ENCODE results near the gene TGFBR2. TPM values are rescaled to one million over a fixed set of nuclear protein-coding genes. Genes with fewer than 3 reads are reported as not detected.
A peak's percentile ranks its signal among the peaks of the same experiment; 100 is the strongest.

Gene TGFBR2
- total and polyA plus RNA-seq, 5 donors from 2014 or later, result 35.8 to 92.6 (median 57.4) TPM

DNA sequence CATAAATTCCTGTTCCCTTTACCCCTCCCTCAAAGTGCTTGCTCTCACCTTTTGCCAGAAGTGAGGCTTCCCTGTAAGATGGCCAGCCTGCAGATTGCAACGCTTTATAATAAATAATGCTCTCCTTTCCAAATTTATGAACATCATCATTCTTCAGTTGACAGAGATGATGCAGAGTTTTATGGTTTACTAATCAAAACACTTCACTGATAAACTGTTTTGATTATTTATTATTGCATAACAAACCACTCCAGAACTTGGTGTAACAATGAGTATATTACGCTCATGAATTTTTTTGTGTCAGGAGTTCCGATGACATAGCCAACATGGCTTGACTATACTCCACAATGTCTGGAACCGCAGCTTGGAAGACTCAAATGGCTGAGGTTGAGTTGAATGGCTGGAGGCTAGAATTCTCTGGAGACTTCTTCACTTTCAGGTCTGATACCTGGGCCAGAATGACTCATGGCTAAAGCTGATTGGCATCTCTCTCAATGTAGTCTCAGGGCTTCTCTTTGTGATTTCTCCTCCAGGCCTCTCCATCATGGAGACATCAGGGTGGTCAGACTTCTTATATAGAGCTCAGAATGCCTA is 27.3 kb upstream of the TGFBR2 start:
- peaks cover 0 to 1% (median 0%) of the 10 kb centered on the region in 7 donors for H3K9me3 Mint-ChIP-seq
- no peak overlapping the region for H3K4me3 Mint-ChIP-seq
- H3K36me3 Mint-ChIP-seq, result no peaks in the 10 kb centered on the region
- Histone ChIP-seq H3K4me1 (ENCODE audit: control insufficient read depth, insufficient read depth, low read length, poor library complexity, severe bottlenecking) (no peaks in the 10 kb centered on the region), H3K36me3 (ENCODE audit: control insufficient read depth, insufficient read depth, low read length) (no peaks in the 10 kb centered on the region), H3K27me3 (ENCODE audit: control insufficient read depth, insufficient read depth, low read length) (no peaks in the 10 kb centered on the region), H3K27ac (ENCODE audit: insufficient read depth, low read length, poor library complexity, severe bottlenecking) (no peak overlapping the region), H3K9me3 (ENCODE audit: control insufficient read depth in 2 of 2, low read length in 2 of 2) (no peaks in the 10 kb centered on the region), H3K4me3 (ENCODE audit: low read depth, low read length) (no peak overlapping the region)
- no peak for ATAC-seq (ENCODE audit: low read depth in 2 of 2)
- peaks cover 0 to 6% (median under 1%) of the 10 kb centered on the region in 4 donors for H3K4me1 Mint-ChIP-seq
- DNase-seq, result no peak
- peak overlapping the region in 2 of 3 donors; percentile 38 to 78 for H3K27ac Mint-ChIP-seq
- H3K27me3 Mint-ChIP-seq, result peaks cover 5% of the 10 kb centered on the region

DNA sequence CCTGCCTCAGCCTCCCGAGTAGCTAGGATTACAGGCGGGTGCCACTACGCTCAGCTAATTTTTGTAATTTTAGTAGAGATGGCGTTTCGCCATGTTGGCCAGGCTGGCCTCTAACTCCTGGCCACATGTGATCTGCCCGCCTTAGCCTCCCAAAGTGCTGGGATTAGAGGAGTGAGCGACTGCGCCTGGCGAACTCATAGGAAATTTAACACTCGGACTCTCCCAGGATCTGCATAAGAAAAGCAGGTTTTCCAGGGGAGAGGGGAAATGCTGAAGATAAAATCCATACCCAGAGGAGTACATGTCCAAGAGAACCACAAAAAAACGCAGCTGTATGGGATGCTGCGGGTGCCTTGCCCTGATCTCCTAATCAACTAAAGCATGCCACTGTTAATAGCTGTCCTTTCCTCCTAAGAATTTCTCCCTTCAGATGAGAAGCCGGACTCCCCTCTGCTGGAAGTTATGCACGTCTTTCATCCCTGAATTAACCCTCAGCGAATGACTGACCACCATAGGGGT is 25.3 kb upstream of the TGFBR2 start:
- Histone ChIP-seq H3K27ac (ENCODE audit: insufficient read depth, low read length, poor library complexity, severe bottlenecking) (no peak overlapping the region), H3K27me3 (ENCODE audit: control insufficient read depth, insufficient read depth, low read length) (no peaks in the 10 kb centered on the region), H3K4me1 (ENCODE audit: control insufficient read depth, insufficient read depth, low read length, poor library complexity, severe bottlenecking) (no peaks in the 10 kb centered on the region), H3K36me3 (ENCODE audit: control insufficient read depth, insufficient read depth, low read length) (no peaks in the 10 kb centered on the region), H3K9me3 (ENCODE audit: control insufficient read depth in 2 of 2, low read length in 2 of 2) (no peaks in the 10 kb centered on the region), H3K4me3 (ENCODE audit: low read depth, low read length) (no peak overlapping the region)
- H3K4me1 Mint-ChIP-seq, result peaks cover 0 to 6% (median under 1%) of the 10 kb centered on the region in 4 donors
- no peaks in the 10 kb centered on the region for H3K36me3 Mint-ChIP-seq
- ATAC-seq (ENCODE audit: low read depth in 2 of 2) (no peak), DNase-seq (no peak)
- peaks cover 0 to 1% (median 0%) of the 10 kb centered on the region in 7 donors for H3K9me3 Mint-ChIP-seq
- H3K27ac Mint-ChIP-seq, result no peak overlapping the region
- peaks cover 9% of the 10 kb centered on the region for H3K27me3 Mint-ChIP-seq
- H3K4me3 Mint-ChIP-seq, result no peak overlapping the region

DNA sequence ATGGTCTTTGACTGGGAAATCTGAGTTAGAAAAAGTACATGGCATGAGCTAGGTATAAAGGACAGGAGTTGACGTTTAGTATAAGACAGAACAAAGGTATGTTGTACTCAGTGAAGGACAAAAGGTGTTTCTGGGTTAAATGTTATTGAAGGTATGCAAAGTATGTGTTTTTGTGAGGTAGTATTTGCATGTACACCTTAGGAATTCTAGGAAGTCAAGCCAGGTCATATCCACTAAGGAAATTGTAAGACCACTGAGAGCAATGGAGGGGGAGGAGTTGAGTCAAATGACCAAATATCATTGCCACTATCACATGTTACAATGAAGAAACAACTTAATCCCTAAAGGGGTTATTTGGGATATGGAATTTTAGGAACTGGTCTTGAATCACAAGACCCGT is 24.4 kb upstream of the TGFBR2 start:
- Histone ChIP-seq H3K36me3 (ENCODE audit: control insufficient read depth, insufficient read depth, low read length) (no peaks in the 10 kb centered on the region), H3K27me3 (ENCODE audit: control insufficient read depth, insufficient read depth, low read length) (no peaks in the 10 kb centered on the region), H3K4me3 (ENCODE audit: low read depth, low read length) (no peak overlapping the region), H3K27ac (ENCODE audit: insufficient read depth, low read length, poor library complexity, severe bottlenecking) (no peak overlapping the region), H3K9me3 (ENCODE audit: control insufficient read depth in 2 of 2, low read length in 2 of 2) (no peaks in the 10 kb centered on the region), H3K4me1 (ENCODE audit: control insufficient read depth, insufficient read depth, low read length, poor library complexity, severe bottlenecking) (no peaks in the 10 kb centered on the region)
- Mint-ChIP-seq H3K27me3 (peaks cover 9% of the 10 kb centered on the region), H3K27ac (no peak overlapping the region), H3K4me3 (no peak overlapping the region), H3K4me1 (peaks cover 0 to 6% (median under 1%) of the 10 kb centered on the region in 4 donors), H3K36me3 (no peaks in the 10 kb centered on the region), H3K9me3 (peaks cover 0 to 1% (median 0%) of the 10 kb centered on the region in 7 donors)
- ATAC-seq (ENCODE audit: low read depth in 2 of 2) (no peak), DNase-seq (no peak)

DNA sequence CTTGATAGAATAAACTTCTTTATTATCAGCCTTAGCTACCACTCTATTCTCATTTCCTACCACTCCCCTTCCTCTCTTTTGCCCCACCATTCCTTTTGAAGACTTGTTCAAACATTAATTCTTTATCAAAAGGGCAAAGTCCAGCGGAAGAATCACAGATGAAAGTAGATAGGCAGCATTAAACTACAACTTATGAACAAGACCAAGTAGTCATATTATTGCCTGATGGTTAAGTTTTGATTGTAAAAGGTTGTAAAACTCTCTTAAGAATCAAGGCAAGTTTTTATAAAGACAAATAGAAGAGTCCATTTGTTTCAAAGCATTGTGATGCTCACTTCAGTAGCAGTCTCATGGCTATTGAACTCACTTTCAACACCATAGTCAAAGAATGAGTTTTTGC is 22.4 kb upstream of the TGFBR2 start:
- H3K4me3 ChIP-seq (ENCODE audit: low read depth, low read length), result no peak overlapping the region
- Mint-ChIP-seq H3K4me1 (peaks cover 0 to 2% (median under 1%) of the 10 kb centered on the region in 4 donors), H3K27ac (no peak overlapping the region), H3K27me3 (peaks cover 9% of the 10 kb centered on the region), H3K9me3 (peaks cover 0 to 1% (median 0%) of the 10 kb centered on the region in 7 donors), H3K36me3 (no peaks in the 10 kb centered on the region), H3K4me3 (no peak overlapping the region)
- DNase-seq (no peak), ATAC-seq (ENCODE audit: low read depth in 2 of 2) (no peak)
- no peaks in the 10 kb centered on the region for H3K4me1 ChIP-seq (ENCODE audit: control insufficient read depth, insufficient read depth, low read length, poor library complexity, severe bottlenecking)
- H3K27ac ChIP-seq (ENCODE audit: insufficient read depth, low read length, poor library complexity, severe bottlenecking), result no peak overlapping the region
- no peaks in the 10 kb centered on the region for H3K9me3 ChIP-seq (ENCODE audit: control insufficient read depth in 2 of 2, low read length in 2 of 2)
- no peaks in the 10 kb centered on the region for H3K36me3 ChIP-seq (ENCODE audit: control insufficient read depth, insufficient read depth, low read length)
- H3K27me3 ChIP-seq (ENCODE audit: control insufficient read depth, insufficient read depth, low read length), result no peaks in the 10 kb centered on the region

DNA sequence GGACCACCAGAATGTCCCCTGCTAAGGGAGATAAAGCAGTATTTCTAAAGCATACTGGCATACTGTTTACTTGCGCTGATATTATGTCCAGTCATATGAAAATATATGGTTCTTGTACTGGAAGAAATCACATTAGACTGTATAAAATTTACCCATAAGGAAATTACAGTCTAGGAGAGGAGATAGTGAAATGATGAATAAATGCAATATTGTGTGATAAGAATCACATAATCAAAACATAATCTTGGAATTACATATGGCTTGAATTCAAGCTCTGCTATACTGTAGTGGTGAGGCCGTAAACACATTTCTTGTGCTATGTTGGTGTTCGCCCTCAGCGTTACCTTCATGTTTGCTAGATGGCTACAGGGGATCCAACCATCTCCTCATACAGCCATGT is 20.7 kb upstream of the TGFBR2 start:
- Histone ChIP-seq H3K4me1 (ENCODE audit: control insufficient read depth, insufficient read depth, low read length, poor library complexity, severe bottlenecking) (no peaks in the 10 kb centered on the region), H3K27ac (ENCODE audit: insufficient read depth, low read length, poor library complexity, severe bottlenecking) (no peak overlapping the region), H3K4me3 (ENCODE audit: low read depth, low read length) (no peak overlapping the region), H3K27me3 (ENCODE audit: control insufficient read depth, insufficient read depth, low read length) (no peaks in the 10 kb centered on the region), H3K9me3 (ENCODE audit: control insufficient read depth in 2 of 2, low read length in 2 of 2) (no peaks in the 10 kb centered on the region), H3K36me3 (ENCODE audit: control insufficient read depth, insufficient read depth, low read length) (no peaks in the 10 kb centered on the region)
- no peak overlapping the region for H3K4me3 Mint-ChIP-seq
- peaks cover 0 to 2% (median under 1%) of the 10 kb centered on the region in 4 donors for H3K4me1 Mint-ChIP-seq
- no peak for DNase-seq
- H3K36me3 Mint-ChIP-seq, result no peaks in the 10 kb centered on the region
- ATAC-seq (ENCODE audit: low read depth in 2 of 2), result no peak
- peaks cover 0 to 1% (median 0%) of the 10 kb centered on the region in 7 donors for H3K9me3 Mint-ChIP-seq
- no peak overlapping the region for H3K27ac Mint-ChIP-seq
- H3K27me3 Mint-ChIP-seq, result peaks cover 9% of the 10 kb centered on the region

DNA sequence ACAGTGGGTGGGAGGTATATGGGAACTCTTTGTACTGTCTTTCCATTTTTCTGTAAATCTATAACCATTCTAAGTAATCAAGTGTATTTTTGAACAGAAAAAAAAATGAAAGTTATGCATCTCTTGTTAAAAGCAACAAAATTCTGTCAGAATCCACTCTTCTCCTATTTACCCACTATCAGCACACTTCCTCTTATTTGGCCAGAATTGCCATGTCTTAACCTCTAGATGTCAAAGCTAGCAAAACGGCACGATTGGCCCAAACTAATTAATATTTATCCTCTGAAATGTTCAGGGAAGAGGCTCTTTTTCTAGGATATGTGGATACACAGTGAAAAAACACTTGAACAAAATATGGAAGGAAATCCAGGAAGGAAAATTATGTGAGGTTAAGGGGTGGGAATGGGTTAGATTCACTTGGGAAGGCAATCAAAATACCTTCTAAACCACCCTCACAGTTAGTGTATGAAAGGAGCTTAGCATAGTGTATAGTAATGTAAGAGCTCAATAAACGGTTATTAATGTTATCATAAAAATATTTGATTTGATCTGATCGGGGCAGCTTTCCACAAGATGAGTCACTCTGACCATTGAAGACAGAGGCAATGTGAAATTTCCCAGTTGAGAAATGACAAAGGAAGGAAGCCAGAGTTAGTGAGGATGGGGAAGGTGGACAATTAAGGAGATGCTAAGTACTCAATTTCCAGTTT is 20.1 kb upstream of the TGFBR2 start:
- no peak overlapping the region for H3K27ac Mint-ChIP-seq
- no peaks in the 10 kb centered on the region for H3K36me3 ChIP-seq (ENCODE audit: control insufficient read depth, insufficient read depth, low read length)
- H3K27me3 Mint-ChIP-seq, result peaks cover 9% of the 10 kb centered on the region
- DNase-seq, result no peak
- H3K4me1 Mint-ChIP-seq, result peaks cover 0 to 2% (median under 1%) of the 10 kb centered on the region in 4 donors
- H3K4me3 Mint-ChIP-seq, result no peak overlapping the region
- no peaks in the 10 kb centered on the region for H3K27me3 ChIP-seq (ENCODE audit: control insufficient read depth, insufficient read depth, low read length)
- ATAC-seq (ENCODE audit: low read depth in 2 of 2), result no peak
- H3K36me3 Mint-ChIP-seq, result no peaks in the 10 kb centered on the region
- H3K9me3 ChIP-seq (ENCODE audit: control insufficient read depth in 2 of 2, low read length in 2 of 2), result no peaks in the 10 kb centered on the region
- no peaks in the 10 kb centered on the region for H3K4me1 ChIP-seq (ENCODE audit: control insufficient read depth, insufficient read depth, low read length, poor library complexity, severe bottlenecking)
- peaks cover 0 to 1% (median 0%) of the 10 kb centered on the region in 7 donors for H3K9me3 Mint-ChIP-seq
- H3K27ac ChIP-seq (ENCODE audit: insufficient read depth, low read length, poor library complexity, severe bottlenecking), result no peak overlapping the region
- H3K4me3 ChIP-seq (ENCODE audit: low read depth, low read length), result no peak overlapping the region

DNA sequence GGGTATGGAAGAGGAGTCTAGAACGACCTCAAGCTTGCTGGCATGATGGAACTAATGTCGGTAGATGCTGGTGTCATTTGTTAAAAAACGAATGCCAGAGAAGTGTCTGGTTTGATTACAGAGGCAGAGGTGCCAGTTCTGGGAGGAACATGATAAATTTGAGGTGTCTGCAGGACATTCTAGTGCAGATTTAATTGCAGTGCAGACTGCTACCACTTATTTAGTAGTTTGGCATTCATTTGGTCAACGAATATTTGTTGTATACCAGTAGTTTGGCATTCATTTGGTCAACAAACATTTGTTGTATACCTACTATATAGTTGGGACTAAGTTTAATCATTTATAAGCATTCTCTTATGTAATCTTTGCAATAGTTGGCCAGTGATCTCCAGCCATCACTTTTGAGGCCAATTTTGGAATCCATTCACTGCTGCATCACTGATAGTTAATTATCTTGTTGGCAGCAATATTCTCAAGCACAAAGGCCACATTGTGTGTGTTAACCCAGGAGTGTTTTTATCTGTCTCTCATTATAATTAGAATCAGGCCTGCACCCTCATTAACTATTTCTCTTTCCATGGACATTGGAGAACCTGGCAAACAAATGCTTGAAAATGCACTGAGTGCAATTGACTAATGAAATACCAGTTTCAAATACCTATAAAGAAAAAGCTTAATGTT is 19.5 kb upstream of the TGFBR2 start:
- no peak overlapping the region for H3K27ac ChIP-seq (ENCODE audit: insufficient read depth, low read length, poor library complexity, severe bottlenecking)
- Mint-ChIP-seq H3K9me3 (peaks cover 0 to 1% (median 0%) of the 10 kb centered on the region in 7 donors), H3K27ac (no peak overlapping the region), H3K27me3 (peaks cover 5% of the 10 kb centered on the region), H3K36me3 (no peaks in the 10 kb centered on the region), H3K4me1 (peaks cover 0 to 2% (median under 1%) of the 10 kb centered on the region in 4 donors), H3K4me3 (no peak overlapping the region)
- no peaks in the 10 kb centered on the region for H3K27me3 ChIP-seq (ENCODE audit: control insufficient read depth, insufficient read depth, low read length)
- DNase-seq (no peak), ATAC-seq (ENCODE audit: low read depth in 2 of 2) (no peak)
- no peak overlapping the region for H3K4me3 ChIP-seq (ENCODE audit: low read depth, low read length)
- no peaks in the 10 kb centered on the region for H3K4me1 ChIP-seq (ENCODE audit: control insufficient read depth, insufficient read depth, low read length, poor library complexity, severe bottlenecking)
- H3K36me3 ChIP-seq (ENCODE audit: control insufficient read depth, insufficient read depth, low read length), result no peaks in the 10 kb centered on the region
- H3K9me3 ChIP-seq (ENCODE audit: control insufficient read depth in 2 of 2, low read length in 2 of 2), result no peaks in the 10 kb centered on the region

All from CD4-positive, CD25-positive, alpha-beta regulatory T cell (primary cell).